HG02852 (cell line): ENCODE data around the gene STAU1.
"Not testable (repeated sequence)": the region's sequence is repeated elsewhere in the genome, so short reads cannot be mapped to it uniquely, and the experiment has no call there.

ENCODE experiments used
- ATAC-seq: cut with Tn5 transposase; IDR thresholded peaks from one replicate; pipeline ENCODE4 v1.9.1; 2021; ENCODE audit warnings: mild to moderate bottlenecking, moderate library complexity; ENCODE audit not compliant: unreplicated experiment

Gene STAU1, protein sequence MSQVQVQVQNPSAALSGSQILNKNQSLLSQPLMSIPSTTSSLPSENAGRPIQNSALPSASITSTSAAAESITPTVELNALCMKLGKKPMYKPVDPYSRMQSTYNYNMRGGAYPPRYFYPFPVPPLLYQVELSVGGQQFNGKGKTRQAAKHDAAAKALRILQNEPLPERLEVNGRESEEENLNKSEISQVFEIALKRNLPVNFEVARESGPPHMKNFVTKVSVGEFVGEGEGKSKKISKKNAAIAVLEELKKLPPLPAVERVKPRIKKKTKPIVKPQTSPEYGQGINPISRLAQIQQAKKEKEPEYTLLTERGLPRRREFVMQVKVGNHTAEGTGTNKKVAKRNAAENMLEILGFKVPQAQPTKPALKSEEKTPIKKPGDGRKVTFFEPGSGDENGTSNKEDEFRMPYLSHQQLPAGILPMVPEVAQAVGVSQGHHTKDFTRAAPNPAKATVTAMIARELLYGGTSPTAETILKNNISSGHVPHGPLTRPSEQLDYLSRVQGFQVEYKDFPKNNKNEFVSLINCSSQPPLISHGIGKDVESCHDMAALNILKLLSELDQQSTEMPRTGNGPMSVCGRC

DNA sequence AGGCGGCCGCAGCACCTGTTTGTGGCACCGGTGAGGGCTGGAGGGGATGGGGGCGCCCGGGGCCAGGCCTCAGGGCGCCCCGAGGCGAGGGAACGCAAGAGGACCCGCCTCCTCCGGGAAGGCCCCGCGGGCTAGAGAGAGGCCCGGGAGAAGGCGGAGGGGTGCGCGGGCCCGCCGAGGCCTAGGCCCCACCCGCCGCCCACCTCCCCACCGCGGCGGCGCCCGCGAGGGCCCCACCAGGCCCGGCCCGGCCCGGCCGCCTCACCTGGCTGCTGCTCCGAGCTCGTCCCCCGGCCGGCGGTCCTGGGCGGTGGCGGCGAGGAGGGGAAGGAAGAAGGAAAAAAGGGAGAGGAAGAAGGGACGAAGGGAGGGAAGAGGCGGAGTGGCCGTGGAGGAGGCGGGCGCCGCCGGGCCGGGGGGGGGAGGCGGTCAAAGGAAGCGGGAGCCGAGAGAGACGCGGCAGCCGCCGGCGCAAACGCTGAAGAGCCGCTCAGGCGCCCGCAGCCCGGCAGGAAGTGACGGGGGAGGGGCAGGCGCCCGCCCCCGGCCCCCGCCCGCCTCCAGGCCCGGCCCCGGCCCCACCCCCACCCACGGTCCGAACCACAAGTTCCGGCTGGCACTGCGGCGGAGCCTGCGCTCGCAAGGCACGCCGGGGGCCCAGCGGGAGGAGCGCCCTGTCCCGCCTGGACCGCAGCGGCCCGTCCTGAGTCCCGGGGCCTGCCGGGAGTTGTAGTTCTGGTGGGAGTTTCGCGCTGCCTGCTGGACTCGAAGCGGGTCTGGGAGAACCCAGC lies at the start of gene STAU1:
TSS of gene STAU1 (minus strand) at position 484 of the 791 bp plus-strand sequence. CDS start 22,133 bp downstream, outside the sequence.
- peak; percentile 90 for ATAC-seq

DNA sequence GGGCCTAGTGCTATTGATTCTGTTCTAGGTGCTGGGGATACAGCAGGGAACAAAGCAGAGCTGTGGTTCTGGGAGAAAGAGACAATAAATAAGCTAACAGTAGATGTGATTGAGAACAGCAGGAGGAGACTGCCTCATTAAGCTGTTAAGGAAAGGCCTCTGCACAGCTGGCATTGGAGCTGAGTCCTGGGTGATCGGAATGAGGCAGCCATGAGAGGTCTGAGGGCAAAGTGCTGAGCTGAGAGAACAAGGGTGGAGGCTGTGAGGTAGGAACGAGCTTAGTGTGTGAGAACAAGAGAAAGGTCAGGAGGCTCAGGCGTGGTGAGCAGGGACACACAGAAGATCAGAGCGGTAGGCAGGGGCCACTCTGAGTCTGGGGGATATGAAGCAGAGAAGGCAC lies 49.4 kb upstream of the STAU1 start:
- no peak for ATAC-seq

DNA sequence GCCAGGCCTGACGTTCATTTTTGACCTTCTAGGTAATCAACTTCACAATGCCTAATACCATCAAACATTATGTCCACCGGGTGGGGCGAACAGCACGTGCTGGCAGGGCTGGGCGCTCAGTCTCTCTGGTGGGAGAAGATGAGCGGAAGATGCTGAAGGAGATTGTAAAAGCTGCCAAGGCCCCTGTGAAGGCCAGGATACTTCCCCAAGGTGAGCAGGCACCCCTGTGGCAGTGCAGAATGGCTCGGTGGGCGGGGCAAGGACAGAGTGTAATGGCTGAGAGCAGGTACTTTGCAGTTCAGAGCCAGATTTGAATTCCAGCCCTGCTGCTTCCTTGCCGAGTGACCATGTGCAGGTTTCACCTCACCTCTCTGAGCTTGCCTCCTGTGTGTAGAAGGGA lies 48.2 kb upstream of the STAU1 start:
- ATAC-seq, result no peak

DNA sequence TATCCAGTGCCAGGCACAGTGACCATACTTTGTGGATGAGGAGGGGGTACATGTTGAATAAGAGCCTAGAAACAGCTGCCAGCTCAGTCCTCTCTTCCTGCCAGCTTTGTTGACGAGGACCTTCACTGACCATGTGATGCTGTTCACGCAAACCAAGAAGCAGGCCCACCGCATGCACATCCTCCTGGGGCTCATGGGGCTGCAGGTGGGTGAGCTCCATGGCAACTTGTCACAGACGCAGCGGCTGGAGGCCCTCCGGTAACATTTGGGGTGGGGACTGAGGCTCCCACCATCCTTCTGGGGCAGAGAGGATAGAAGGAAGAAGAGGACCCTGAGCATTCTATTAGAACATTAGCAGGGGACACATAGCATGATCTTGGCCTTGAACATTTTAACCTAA lies 46.7 kb upstream of the STAU1 start:
- ATAC-seq, result no peak

GRCh38 chr20:49233226-49233625 lies 45.1 kb upstream of the STAU1 start:
- ATAC-seq, result no peak

- no peak for ATAC-seq
Measured at GRCh38 chr20:49231471-49231870, 43.3 kb upstream of the STAU1 start.

DNA sequence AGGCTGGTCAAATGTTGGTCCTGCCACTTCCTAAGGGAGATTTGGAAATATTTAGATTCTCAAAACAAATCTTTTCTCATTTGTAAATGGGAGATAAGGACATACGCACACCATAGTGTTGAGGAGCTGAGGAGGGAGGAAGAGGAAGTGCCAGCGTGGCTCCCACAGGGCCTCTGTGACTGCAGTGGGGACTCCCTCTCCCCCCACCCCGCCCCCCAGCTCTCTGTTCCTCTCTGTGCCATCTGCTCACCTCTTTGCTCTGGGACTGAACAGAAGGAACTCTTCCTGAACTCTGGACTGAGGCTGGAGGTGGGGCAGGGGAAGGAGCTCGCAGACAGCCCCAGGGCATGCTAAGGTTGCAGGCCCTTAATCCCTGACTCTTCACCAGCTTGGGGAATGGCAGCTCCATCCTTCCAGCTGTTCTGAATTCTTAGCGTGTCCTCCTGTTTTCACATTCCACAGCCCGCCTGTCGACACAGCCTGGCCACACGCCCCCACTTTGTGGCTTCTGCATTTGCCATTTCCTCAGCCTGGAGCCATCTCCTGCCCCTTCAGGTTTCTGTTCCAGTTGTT lies 42.5 kb upstream of the STAU1 start:
- no peak for ATAC-seq

GRCh38 chr20:49230021-49230420 lies 41.9 kb upstream of the STAU1 start:
- no peak for ATAC-seq

DNA sequence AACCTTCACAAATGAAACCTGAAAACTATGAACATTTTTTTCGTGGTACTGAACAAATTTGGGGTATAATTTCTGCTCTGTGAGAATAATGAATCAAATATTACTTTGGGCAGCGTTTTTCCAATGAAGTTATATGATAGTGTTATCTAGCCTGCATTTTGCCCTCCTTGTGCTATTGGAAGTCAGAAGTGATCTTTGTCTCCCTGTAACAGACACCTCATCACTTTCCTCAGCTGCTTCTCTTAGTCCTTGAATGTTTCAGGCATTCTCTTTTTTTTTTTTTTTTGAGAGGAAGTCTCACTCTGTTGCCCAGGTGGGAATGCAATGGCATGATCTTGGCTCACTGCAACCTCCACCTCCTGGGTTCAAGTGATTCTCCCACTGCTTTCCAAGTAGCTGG lies 41.2 kb upstream of the STAU1 start:
- ATAC-seq, result no peak

DNA sequence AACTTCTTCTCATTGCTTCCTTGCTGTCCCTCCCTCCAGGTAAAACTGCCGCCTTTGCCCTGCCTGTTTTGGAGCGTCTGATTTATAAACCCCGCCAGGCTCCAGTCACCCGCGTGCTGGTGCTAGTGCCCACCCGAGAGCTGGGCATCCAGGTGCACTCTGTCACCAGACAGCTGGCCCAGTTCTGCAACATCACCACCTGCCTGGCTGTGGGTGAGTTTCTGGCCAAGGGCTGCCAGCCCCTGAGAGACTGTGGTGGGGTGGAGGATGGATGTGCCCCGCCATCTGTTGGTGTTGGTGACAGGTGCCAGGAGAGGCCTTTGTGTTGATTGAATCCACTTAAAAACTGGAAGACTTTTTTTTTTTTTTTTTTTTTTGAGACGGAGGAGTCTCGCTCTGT lies 40.5 kb upstream of the STAU1 start:
- ATAC-seq, result no peak

DNA sequence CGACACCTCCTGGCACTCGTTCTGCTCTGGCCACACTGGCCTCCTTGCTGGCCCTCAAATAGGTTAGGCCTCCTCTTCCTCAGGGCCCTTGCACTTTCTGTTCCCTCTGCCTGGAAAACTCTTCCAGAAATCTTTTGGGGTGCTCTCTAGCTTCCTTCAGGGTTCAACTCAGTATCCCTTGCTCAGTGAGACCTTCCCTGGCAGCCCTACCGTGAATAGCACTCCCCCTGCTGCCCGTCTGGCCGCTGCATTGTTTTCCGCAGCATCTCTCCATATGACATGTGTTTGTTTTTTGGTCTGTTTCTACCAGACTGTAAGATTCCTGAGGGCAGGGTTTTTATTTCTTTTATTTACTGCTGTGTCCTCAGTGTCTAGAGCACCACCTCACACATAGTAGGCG lies 37.8 kb upstream of the STAU1 start:
- ATAC-seq, result no peak

DNA sequence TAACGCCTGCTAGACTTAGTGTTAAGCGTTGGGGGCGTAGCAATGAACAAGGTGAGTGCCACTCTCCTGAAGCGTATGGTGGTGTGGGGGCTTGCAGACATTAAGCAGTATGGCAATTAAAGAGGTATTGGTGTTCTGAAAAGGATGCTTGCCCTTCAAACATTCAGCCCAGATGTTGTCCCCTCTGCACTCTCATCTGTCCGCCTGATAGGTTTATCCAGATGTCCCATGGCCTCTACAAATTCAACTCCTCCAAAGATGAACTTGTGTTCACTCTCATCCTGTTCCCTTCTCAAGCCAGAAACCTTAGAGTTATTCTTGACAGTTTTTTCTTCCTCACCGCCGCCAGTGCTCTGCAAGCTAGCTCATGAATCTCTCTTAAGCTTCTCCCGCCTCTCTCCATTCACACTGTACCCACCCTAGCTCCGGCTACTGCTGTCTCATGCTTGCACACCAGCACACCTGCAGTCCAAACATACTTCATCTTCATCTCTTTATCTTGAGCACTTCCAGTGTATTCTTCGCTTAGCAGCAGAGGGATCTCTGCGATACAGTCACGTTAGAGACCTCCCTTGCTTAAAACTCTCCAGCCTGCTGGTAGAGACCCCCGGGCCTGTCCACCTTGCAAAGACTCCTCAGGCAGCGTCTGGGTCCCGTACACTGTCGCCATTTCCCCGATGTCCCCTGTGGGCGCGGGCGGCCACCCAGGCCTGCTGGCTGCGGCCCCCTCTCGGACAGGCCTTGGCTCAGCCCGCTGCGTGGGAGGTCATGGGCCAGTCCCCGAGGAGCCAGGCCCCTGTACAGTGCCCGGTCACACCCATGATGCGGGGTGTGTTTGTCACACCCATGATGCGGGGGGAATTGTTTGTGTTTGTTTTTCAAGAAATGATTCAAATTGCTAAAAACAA lies 32.0 kb upstream of the STAU1 start:
- no peak for ATAC-seq

DNA sequence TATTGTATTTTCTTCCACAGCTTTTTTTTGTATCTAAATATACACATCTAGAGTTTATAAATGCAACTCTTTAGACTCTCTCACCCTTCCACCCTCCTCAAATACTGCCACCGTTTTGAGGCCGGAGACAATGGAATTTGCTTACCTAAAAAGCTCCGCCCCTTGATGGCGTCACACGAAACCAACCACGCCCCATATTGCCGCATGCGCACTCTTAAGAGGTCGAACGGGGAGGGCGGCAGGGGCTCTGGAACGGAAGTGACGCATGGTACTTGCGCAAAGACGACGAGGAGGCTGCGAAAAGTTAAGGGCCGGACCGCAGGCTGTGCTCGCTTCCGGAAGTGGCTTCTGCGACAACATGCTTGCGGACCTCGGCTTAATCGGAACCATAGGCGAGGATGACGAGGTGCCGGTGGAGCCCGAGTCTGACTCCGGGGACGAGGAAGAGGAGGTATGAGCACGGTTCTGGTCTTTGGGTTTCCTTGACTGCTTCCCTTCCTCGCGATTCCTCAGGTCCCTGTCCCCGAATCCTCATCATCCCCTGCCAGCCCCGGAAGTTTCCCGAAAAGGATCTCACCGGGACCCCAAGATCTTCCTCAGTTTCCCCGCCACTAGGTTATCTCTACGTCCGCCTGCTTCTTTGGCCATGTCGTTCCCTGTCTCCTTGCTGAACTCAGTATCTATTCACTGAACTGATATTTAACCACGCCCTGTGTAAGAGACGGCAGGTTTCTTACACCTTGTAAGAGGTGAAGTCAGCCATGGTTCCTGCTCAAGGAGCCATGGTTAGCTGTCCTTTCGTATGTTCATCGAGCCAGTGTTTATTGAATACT lies 31.2 kb upstream of the STAU1 start, which contains the start of gene DDX27:
TSS of gene DDX27 (plus strand) at position 326 of the 833 bp plus-strand sequence. CDS start at position 359, 33 bp downstream.
- peak; percentile 92 for ATAC-seq

GRCh38 chr20:49218739-49219090 lies 30.6 kb upstream of the STAU1 start:
- not testable (repeated sequence) for ATAC-seq

DNA sequence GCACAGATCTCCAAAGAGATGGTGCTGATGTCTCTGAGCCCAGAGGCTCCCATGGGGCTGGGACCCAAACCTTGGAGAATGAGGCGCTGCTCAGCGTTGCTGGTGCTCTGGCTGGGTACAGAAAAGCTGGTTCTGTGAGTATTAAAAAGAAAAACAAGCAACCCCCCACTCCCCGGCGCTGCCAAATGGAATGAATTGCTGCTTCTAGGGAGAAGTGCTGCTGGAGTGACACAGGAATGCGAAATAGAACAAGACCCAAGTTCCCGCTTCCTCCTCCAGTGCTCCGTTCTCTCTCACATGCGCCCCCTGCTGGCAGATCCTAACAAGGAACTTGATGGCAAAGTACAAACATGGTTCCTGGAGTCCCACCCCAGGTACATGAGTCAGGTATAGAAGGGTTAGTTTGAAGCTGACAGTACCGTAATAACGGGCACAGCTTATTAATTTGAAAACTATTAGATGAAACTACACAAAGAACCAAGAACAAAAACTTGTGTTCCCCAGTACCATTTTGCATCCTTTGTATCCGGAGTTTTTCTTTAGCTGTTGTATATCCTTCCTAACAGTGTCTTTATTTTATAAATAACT lies 29.0 kb upstream of the STAU1 start:
- no peak for ATAC-seq

GRCh38 chr20:49215232-49215631 lies 27.1 kb upstream of the STAU1 start:
- no peak for ATAC-seq

DNA sequence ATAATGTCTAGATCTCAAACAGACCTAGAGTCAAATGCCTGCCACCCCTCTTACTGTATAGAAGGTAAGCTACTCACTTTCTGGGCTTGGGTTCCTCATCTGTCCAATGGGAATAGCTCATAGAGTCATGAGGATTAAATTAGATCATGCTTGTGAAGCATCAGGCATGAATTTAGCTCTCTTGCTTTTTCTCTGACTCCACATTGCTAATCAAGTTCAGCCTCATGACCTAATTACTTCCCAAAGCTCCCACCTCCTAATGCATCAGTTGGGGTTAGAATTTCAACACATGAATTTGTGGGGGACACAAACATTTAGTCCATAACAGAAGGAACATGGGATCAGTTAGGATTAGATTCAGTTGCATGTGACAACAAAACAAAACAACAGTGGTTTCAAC lies 26.4 kb upstream of the STAU1 start:
- ATAC-seq, result no peak

- no peak for ATAC-seq
Measured at GRCh38 chr20:49210757-49211110, 22.6 kb upstream of the STAU1 start.

- no peak for ATAC-seq
Measured at GRCh38 chr20:49210101-49210756, 22.1 kb upstream of the STAU1 start.
